Endodermal cell (in vitro differentiated cells): ENCODE results near the gene MVB12A. TPM values are rescaled to one million over a fixed set of nuclear protein-coding genes. Genes with fewer than 3 reads are reported as not detected.
A peak's percentile ranks its signal among the peaks of the same experiment; 100 is the strongest.

ENCODE experiments used
- DNase-seq: peaks from one replicate; pipeline ENCODE4 v3.0.0-alpha.2; 2017
- H3K27ac ChIP-seq: 2 replicates; pipeline ENCODE4 v1.5.1; 2013; ENCODE audit warnings: mild to moderate bottlenecking, low read depth, low read length, moderate library complexity
- H3K27me3 ChIP-seq: 2 replicates; pipeline ENCODE4 v1.6.1; 2013; ENCODE audit warnings: mild to moderate bottlenecking, low read length, moderate library complexity; ENCODE audit not compliant: insufficient read depth, control insufficient read depth, poor library complexity, severe bottlenecking
- H3K36me3 ChIP-seq: 2 replicates; pipeline ENCODE4 v1.7.0; 2013; ENCODE audit warnings: mild to moderate bottlenecking, low read length, moderate library complexity; ENCODE audit not compliant: control insufficient read depth, insufficient read depth
- H3K4me1 ChIP-seq: one replicate; pipeline ENCODE4 v1.7.0; 2013; ENCODE audit warnings: low read length; ENCODE audit not compliant: control insufficient read depth, insufficient read depth
- H3K4me3 ChIP-seq: 2 replicates; pipeline ENCODE4 v1.5.1; 2013; ENCODE audit warnings: mild to moderate bottlenecking, low read length, moderate library complexity
- H3K9ac ChIP-seq: 2 replicates; pipeline ENCODE4 v1.6.1; 2013; ENCODE audit warnings: mild to moderate bottlenecking, low read length, moderate library complexity; ENCODE audit not compliant: poor library complexity, severe bottlenecking; ENCODE audit errors: extremely low read depth
- H3K9me3 ChIP-seq: 2 replicates; pipeline ENCODE4 v1.6.1; 2013; ENCODE audit warnings: mild to moderate bottlenecking, low read length, moderate library complexity; ENCODE audit not compliant: control insufficient read depth
- H3K27ac Mint-ChIP-seq: 2 replicates; pipeline ENCODE4 v1.8.0; 2020; ENCODE audit warnings: mixed read lengths
- H3K27me3 Mint-ChIP-seq: 2 replicates; pipeline ENCODE4 v1.8.0; 2021; ENCODE audit warnings: mild to moderate bottlenecking, mixed read lengths; ENCODE audit not compliant: insufficient read depth
- H3K36me3 Mint-ChIP-seq: 2 replicates; pipeline ENCODE4 v1.8.0; 2020; ENCODE audit warnings: low read depth, mixed read lengths
- H3K4me1 Mint-ChIP-seq: 2 replicates; pipeline ENCODE4 v1.8.0; 2020; ENCODE audit warnings: mixed read lengths
- H3K4me3 Mint-ChIP-seq: 2 replicates; pipeline ENCODE4 v1.8.0; 2020; ENCODE audit warnings: mild to moderate bottlenecking, moderate library complexity, mixed read lengths
- H3K9me3 Mint-ChIP-seq: 2 replicates; pipeline ENCODE4 v1.8.0; 2020; ENCODE audit warnings: mild to moderate bottlenecking, mixed read lengths
- WGBS, 2 experiments: methylation state at CpG; one replicate each; pipeline versions ENCODE4 v1.1.5 to v1.1.7; 2013; ENCODE audit warnings: missing lambda C conversion rate in 2 of 2, mixed read lengths in 1 of 2; ENCODE audit not compliant: insufficient coverage in 1 of 2, insufficient read length in 1 of 2; 5-methylcytosine and 5-hydroxymethylcytosine counted together
- total RNA-seq, 2 donors: library from RNA; stranded (reverse); fragmentation: NEBNext Ultra II Directional in 1 of 2; extraction: Animal tissue kit (Norgen Biotek cat#: 25700) in 1 of 2; gene quantifications; 2 replicates in 1 of 2; 3 replicates in 1 of 2; pipeline ENCODE4 v1.2.1, GENCODE V29; 2021
- TF ChIP-seq, protein P1 (sequence below): fragments of 200-600 bp; sonication (generic); conservative IDR thresholded peaks from 2 replicates; pipeline ENCODE4 v1.5.0; 2021; ENCODE audit warnings: antibody characterized with exemption, mild to moderate bottlenecking

The MVB12A gene
- total RNA-seq, 2 donors from 2014 or later, result 63.1 to 64.8 TPM

DNA sequence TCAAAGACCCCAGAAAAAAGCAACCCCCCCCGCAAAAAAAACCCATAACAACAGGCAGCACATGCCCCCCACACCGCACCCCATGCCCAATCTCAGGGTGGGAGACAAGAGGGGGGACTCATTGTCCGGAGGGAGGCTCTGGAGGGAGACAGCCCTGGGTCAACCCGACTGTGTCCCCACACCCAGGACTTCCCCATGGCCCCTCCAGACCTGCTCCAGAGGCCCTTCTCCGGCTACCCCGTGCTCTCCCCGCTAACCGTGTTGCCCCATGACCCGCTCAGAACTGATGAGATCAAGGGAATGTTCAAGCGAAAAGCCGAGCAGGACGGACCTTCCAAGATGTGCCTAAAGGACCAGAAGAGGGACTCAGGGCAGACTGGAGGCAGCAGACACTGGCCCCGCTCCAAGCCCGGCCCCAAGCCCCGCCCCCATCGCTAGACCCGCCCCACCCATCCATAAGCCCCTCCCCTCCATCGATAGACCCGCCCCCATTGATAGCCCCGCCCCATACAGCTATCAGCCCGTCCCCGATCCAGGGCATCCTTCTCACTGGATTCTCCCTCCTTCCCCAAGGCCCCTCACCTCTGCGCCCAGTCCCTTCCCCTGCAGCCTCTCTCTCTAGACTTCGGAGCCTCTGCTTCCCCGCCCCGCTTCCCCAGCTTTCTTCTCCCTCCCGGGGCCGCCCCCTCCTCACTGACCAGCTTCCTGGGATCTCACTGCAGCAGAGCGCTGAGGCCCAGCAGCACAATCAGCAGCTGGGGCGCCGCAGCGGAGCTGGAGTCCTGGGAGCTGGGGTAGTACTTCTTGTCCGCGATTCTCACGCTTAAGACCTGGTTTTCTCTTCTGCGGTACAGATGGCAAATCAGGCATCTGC is 16.6 kb upstream of the MVB12A start:
- WGBS, 2 experiments, result 30 to 48% methylated on average over 17 to 30 of the region's 36 CpGs
- Histone ChIP-seq H3K9me3 (no peaks in the 10 kb centered on the region), H3K4me3 (peak overlapping the region; percentile 98), H3K4me1 (peaks cover 19% of the 10 kb centered on the region), H3K27me3 (no peaks in the 10 kb centered on the region), H3K36me3 (peaks cover 24% of the 10 kb centered on the region), H3K9ac (peak overlapping the region; percentile 97), H3K27ac (peak overlapping the region; percentile 57)
- Mint-ChIP-seq H3K27me3 (no peaks in the 10 kb centered on the region), H3K4me3 (peak overlapping the region; percentile 72), H3K9me3 (no peaks in the 10 kb centered on the region), H3K4me1 (peaks cover 13% of the 10 kb centered on the region), H3K36me3 (peaks cover 5% of the 10 kb centered on the region), H3K27ac (peak overlapping the region; percentile 94)
- TF ChIP-seq, protein P1, sequence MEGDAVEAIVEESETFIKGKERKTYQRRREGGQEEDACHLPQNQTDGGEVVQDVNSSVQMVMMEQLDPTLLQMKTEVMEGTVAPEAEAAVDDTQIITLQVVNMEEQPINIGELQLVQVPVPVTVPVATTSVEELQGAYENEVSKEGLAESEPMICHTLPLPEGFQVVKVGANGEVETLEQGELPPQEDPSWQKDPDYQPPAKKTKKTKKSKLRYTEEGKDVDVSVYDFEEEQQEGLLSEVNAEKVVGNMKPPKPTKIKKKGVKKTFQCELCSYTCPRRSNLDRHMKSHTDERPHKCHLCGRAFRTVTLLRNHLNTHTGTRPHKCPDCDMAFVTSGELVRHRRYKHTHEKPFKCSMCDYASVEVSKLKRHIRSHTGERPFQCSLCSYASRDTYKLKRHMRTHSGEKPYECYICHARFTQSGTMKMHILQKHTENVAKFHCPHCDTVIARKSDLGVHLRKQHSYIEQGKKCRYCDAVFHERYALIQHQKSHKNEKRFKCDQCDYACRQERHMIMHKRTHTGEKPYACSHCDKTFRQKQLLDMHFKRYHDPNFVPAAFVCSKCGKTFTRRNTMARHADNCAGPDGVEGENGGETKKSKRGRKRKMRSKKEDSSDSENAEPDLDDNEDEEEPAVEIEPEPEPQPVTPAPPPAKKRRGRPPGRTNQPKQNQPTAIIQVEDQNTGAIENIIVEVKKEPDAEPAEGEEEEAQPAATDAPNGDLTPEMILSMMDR, result no peak
- DNase-seq, result peak; percentile 96

DNA sequence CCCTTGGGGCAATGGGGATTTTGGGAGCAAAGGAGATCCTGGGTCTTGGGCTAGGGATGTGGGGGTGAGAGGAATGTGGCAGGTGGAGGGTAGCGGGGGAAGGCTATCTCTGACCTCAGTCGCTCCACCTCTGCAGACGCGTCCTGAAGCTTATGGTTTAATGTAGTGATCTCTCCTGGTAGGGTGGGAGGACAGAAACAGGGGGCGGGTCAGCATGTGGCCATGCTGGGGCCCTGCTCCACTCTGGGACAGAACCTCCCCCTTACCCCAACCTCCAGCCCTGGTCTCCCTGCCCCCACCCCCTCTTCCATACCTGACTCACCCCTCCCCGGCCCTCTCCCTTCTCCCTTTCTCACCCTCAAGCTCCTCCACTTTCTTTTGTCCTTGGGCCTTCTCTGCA is 15.8 kb upstream of the MVB12A start:
- Histone ChIP-seq H3K27ac (peak overlapping the region; percentile 57), H3K27me3 (no peaks in the 10 kb centered on the region), H3K9me3 (no peaks in the 10 kb centered on the region), H3K9ac (peak overlapping the region; percentile 97), H3K36me3 (peaks cover 20% of the 10 kb centered on the region), H3K4me3 (peak overlapping the region; percentile 98), H3K4me1 (peaks cover 19% of the 10 kb centered on the region)
- H3K27me3 Mint-ChIP-seq, result no peaks in the 10 kb centered on the region
- peak; percentile 82 for DNase-seq
- peak overlapping the region; percentile 72 for H3K4me3 Mint-ChIP-seq
- 20% methylated on average over 5 of the region's 6 CpGs; no CpG with 5 or more reads in 1 of the 2 experiments for WGBS, 2 experiments
- peaks cover 13% of the 10 kb centered on the region for H3K4me1 Mint-ChIP-seq
- H3K27ac Mint-ChIP-seq, result peak overlapping the region; percentile 94
- no peaks in the 10 kb centered on the region for H3K9me3 Mint-ChIP-seq
- TF ChIP-seq, protein P1, result no peak
- peaks cover 5% of the 10 kb centered on the region for H3K36me3 Mint-ChIP-seq

DNA sequence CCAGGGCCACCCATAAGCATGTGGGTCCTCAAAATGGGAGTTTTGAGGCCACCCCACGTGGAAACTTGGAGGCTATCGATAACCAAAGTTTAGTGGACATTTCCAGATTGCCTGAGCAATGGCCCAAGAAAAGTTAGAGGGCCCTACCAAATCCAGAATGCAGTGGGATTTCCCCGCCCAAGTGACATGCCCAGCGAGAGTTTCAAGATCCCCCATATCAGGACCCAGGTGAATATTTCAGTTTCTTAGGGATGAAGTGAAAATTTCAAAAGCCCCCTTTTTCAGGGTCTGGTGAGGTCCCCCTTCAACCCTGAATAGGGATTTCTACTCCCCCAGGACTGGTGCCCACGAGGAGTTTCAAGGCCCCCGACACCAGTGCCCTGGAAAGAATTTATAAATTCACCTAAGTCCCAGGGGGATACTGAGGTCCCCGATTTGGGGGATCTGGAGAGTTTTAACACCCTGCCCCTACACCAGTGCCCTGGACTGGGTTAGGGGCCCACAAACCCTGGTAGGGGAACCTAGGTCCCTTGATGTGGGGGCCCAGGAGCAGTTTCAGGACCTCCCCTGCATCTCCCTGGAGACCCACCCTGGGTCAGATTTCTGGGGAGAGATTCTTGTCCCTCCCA is 15.1 kb upstream of the MVB12A start:
- peak overlapping the region; percentile 97 for H3K9ac ChIP-seq
- H3K27me3 ChIP-seq, result no peaks in the 10 kb centered on the region
- DNase-seq, result no peak
- Mint-ChIP-seq H3K27me3 (no peaks in the 10 kb centered on the region), H3K4me3 (peak overlapping the region; percentile 72), H3K9me3 (no peaks in the 10 kb centered on the region), H3K27ac (peak overlapping the region; percentile 94), H3K36me3 (peaks cover 5% of the 10 kb centered on the region), H3K4me1 (peaks cover 13% of the 10 kb centered on the region)
- TF ChIP-seq, protein P1, result no peak
- H3K36me3 ChIP-seq, result peaks cover 20% of the 10 kb centered on the region
- H3K27ac ChIP-seq, result peak overlapping the region; percentile 32
- peaks cover 19% of the 10 kb centered on the region for H3K4me1 ChIP-seq
- peak overlapping the region; percentile 98 for H3K4me3 ChIP-seq
- H3K9me3 ChIP-seq, result no peaks in the 10 kb centered on the region
- 72 to 77% methylated on average over 5 to 7 of the region's 7 CpGs for WGBS, 2 experiments
